ENCODE data around the gene L1TD1.
A peak's percentile ranks its signal among the peaks of the same experiment; 100 is the strongest.
"Not testable (repeated sequence)": the region's sequence is repeated elsewhere in the genome, so short reads cannot be mapped to it uniquely, and the experiment has no call there.

Gene L1TD1

GRCh38 chr1:62194651-62195544 is at the start of gene L1TD1:
TSS of gene L1TD1 (plus strand) at chr1:62194849. CDS start at chr1:62206629, 11,780 bp downstream.
- peaks cover 63% of the 10 kb centered on the region for H3K27me3 Mint-ChIP-seq
- peak; percentile 83 for ATAC-seq
- H3K4me1 Mint-ChIP-seq: peaks cover 22% of the 10 kb centered on the region
- H3K4me3 Mint-ChIP-seq: peak within 1 kb of the TSS; percentile 71 to 85
- H3K9me3 Mint-ChIP-seq: peaks cover 0 to 5% of the 10 kb centered on the region in 2 donors
- H3K27ac Mint-ChIP-seq: peak within 1 kb of the TSS in 1 of 2 donors; percentile 95
- peak in 1 of 2 donors; percentile 3 for DNase-seq

GRCh38 chr1:62159940-62160348 is 34.7 kb upstream of the L1TD1 start:
- H3K27ac Mint-ChIP-seq: no peak overlapping the region
- no peak overlapping the region for H3K4me3 Mint-ChIP-seq
- DNase-seq (no peak), ATAC-seq (no peak)
- no peaks in the 10 kb centered on the region for H3K9me3 Mint-ChIP-seq
- no peaks in the 10 kb centered on the region for H3K4me1 Mint-ChIP-seq
- no peaks in the 10 kb centered on the region for H3K27me3 Mint-ChIP-seq

- no peaks in the 10 kb centered on the region for H3K27me3 Mint-ChIP-seq
- ATAC-seq (no peak), DNase-seq (no peak)
- no peak overlapping the region for H3K4me3 Mint-ChIP-seq
- no peaks in the 10 kb centered on the region for H3K9me3 Mint-ChIP-seq
- H3K4me1 Mint-ChIP-seq: no peaks in the 10 kb centered on the region
- H3K27ac Mint-ChIP-seq: no peak overlapping the region
Measured at GRCh38 chr1:62161711-62162110, 32.9 kb upstream of the L1TD1 start.

DNA sequence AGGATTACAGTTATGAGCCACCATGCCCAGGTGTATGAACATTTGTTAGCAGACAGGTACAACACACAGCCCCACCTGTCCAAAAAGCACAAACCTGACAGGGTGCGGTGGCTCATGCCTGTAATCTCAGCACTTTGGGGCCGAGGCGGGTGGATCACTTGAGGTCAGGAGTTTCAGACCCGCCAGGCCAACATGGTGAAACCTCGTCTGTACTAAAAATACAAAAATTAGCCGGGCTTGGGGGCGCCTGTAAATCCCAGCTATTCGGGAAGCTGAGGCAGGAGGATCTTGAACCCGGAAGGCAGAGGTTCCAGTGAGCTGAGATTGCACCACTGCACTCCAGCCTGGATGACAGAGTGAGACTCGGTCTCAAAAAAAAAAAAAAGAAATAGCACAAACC is 24.3 kb upstream of the L1TD1 start:
- not testable (repeated sequence) for H3K4me3 Mint-ChIP-seq, H3K4me1 Mint-ChIP-seq, ATAC-seq, H3K27ac Mint-ChIP-seq, H3K27me3 Mint-ChIP-seq, H3K9me3 Mint-ChIP-seq, DNase-seq

DNA sequence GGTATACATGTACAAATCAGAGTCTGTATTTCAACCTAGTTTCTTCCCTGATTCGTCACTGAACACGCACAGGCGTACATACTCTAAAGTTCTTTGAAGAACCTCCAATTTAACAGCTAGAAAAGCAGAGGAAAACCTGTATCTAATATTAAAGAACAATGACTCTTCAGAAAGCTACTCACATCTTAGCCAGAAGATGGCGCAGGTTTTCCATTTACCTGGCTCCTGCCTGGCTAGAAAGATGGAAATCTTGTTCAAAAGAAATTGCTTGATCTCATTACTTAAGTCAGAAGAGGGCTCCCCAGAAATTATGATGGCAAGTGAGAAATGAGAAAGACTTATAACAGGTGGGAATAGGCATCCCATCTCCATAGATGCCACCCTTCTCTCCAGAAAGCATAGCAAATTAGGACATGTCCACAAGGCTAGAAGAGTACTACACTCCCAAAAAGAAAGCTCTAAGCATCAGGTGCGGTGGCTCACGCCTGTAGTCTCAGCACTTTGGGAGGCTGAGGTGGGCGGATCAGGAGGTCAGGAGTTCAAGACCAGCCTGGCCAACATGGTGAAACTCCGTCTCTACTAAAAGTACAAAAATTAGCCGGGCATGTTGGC is 19.0 kb upstream of the L1TD1 start:
- Mint-ChIP-seq H3K27ac (no peak overlapping the region), H3K4me3 (no peak overlapping the region), H3K4me1 (no peaks in the 10 kb centered on the region), H3K27me3 (no peaks in the 10 kb centered on the region), H3K9me3 (no peaks in the 10 kb centered on the region)
- DNase-seq (peak; percentile 19 to 21), ATAC-seq (no peak)

GRCh38 chr1:62176597-62177312 is 17.9 kb upstream of the L1TD1 start:
- ATAC-seq: no peak
- Mint-ChIP-seq H3K4me1 (no peaks in the 10 kb centered on the region), H3K27me3 (no peaks in the 10 kb centered on the region), H3K9me3 (no peaks in the 10 kb centered on the region), H3K27ac (no peak overlapping the region), H3K4me3 (no peak overlapping the region)
- no peak for DNase-seq

DNA sequence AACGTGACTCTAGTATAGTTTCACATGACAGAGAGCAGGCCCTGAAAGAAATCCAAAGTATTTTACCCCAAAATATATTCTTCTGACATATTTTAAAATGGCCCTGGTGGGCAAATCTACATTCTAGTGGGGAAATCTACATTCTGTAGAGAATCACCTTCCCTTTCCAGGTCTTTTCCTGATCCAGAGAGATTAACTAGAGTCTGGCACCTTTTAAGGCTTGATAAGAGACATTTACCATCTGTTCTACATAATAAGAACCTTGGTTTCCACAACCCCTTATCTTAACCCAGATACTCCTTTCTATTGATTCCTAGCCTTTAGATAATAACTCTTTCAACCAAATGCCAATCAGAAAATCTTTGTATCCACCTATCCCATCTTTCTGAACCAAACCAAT is 17.0 kb upstream of the L1TD1 start:
- Mint-ChIP-seq H3K27ac (no peak overlapping the region), H3K9me3 (no peaks in the 10 kb centered on the region)
- DNase-seq: no peak

DNA sequence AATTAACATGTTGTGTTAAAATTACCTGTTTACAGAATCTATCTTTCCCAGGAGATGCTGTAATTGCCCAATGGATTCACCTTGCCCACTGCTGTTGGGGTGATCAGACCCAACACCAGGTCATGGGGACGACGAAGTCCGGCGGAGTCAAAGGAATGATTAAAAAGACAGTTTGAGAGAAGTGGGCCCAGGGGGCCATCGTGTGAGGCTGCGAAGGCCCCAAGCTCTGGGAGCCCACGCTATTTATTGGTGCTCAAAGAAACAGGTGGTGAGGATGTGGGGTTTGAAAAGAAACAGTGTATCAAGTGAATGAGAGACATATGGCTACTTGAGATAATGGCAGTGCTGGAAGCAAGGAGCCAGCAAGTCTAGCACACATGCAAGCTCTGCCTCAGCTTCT is 16.3 kb upstream of the L1TD1 start:
- Mint-ChIP-seq H3K9me3 (no peaks in the 10 kb centered on the region), H3K27ac (no peak overlapping the region), H3K4me1 (no peaks in the 10 kb centered on the region), H3K27me3 (no peaks in the 10 kb centered on the region), H3K4me3 (no peak overlapping the region)
- no peak for DNase-seq
- ATAC-seq: no peak

More for the DNA sequence above, 17.0 kb upstream of the L1TD1 start:
- ATAC-seq: no peak
- Mint-ChIP-seq H3K4me1 (no peaks in the 10 kb centered on the region), H3K27me3 (no peaks in the 10 kb centered on the region), H3K4me3 (no peak overlapping the region)

- not testable (repeated sequence) for ATAC-seq, H3K27ac Mint-ChIP-seq, H3K4me1 Mint-ChIP-seq, H3K27me3 Mint-ChIP-seq, DNase-seq, H3K4me3 Mint-ChIP-seq, H3K9me3 Mint-ChIP-seq
Measured at GRCh38 chr1:62180054-62180453, 14.6 kb upstream of the L1TD1 start.

GRCh38 chr1:62180639-62181038 is 14.0 kb upstream of the L1TD1 start:
- Mint-ChIP-seq H3K27me3 (no peaks in the 10 kb centered on the region), H3K4me1 (no peaks in the 10 kb centered on the region), H3K4me3 (no peak overlapping the region), H3K9me3 (no peaks in the 10 kb centered on the region), H3K27ac (no peak overlapping the region)
- ATAC-seq (no peak), DNase-seq (no peak)

GRCh38 chr1:62181532-62181931 is 13.1 kb upstream of the L1TD1 start:
- H3K4me3 Mint-ChIP-seq: no peak overlapping the region
- H3K4me1 Mint-ChIP-seq: no peaks in the 10 kb centered on the region
- no peak for ATAC-seq
- no peaks in the 10 kb centered on the region for H3K9me3 Mint-ChIP-seq
- H3K27me3 Mint-ChIP-seq: no peaks in the 10 kb centered on the region
- no peak for DNase-seq
- no peak overlapping the region for H3K27ac Mint-ChIP-seq

- H3K27ac Mint-ChIP-seq, DNase-seq, ATAC-seq, H3K9me3 Mint-ChIP-seq, H3K4me3 Mint-ChIP-seq, H3K27me3 Mint-ChIP-seq, H3K4me1 Mint-ChIP-seq: not testable (repeated sequence)
Measured at GRCh38 chr1:62182157-62182556, 12.5 kb upstream of the L1TD1 start.

DNA sequence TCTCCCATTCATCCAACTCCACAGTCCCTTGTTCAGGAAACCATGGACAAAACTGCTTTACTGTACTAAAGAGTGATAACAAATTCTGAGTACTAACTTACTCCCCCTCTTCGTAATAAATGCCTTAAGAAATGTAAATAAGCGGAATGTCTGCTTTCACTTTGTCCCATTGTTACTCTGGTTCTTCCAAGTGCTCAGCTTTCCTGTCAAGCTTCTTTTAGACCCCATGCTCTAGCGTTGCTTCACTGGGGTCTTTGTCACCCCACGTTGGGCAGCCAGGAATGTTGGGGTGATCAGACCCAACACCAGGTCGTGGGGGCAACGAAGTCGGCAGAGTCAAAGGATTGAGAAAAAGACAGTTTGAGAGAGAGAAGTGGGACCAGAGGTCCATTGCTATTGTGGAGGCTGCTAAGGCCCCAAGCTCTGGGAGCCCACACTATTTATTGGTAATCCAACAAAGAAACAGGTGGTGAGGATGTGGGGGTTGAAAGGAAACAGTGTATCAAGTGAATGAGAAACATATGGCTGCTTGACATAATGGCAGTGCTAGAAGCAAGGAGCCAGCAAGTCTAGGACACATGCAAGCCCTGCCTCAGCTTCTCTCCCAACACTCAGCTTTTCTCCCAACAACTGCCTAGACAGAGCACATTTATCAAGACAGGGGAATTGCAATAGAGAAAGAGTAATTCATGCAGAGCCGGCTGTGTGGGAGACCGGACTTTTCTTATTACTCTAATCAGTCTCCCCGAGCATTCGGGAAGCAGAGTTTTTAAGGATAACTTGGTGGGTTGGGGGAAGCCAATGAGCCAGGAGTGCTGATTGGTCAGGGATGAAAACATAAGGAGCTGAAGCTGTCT is 11.3 kb upstream of the L1TD1 start:
- not testable (repeated sequence) for ATAC-seq, DNase-seq, H3K9me3 Mint-ChIP-seq, H3K27me3 Mint-ChIP-seq, H3K27ac Mint-ChIP-seq, H3K4me3 Mint-ChIP-seq, H3K4me1 Mint-ChIP-seq

DNA sequence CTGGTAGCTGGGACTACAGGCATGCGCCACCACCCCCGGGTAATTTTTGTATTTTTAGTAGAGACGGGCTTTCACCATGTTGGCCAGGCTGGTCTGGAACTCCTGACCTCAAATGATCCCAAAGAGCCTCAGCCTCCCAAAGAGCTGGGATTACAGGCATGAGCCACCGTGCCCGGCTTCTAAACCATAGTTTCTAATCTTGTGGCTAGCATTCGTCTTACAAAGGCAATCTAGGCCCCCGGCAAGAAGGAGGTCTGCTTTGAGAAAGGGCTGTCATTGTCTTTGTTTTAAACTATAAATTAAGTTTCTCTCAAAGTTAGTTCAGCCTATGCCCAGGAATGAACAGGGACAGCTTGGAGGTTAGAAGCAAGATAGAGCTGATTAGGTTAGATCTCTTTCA is 10.3 kb upstream of the L1TD1 start:
- H3K4me1 Mint-ChIP-seq: no peaks in the 10 kb centered on the region
- H3K4me3 Mint-ChIP-seq: no peak overlapping the region
- no peaks in the 10 kb centered on the region for H3K27me3 Mint-ChIP-seq
- H3K27ac Mint-ChIP-seq: no peak overlapping the region
- ATAC-seq: no peak
- DNase-seq: no peak
- H3K9me3 Mint-ChIP-seq: no peaks in the 10 kb centered on the region

GRCh38 chr1:62185233-62185632 is 9.4 kb upstream of the L1TD1 start:
- H3K4me1 Mint-ChIP-seq, H3K27me3 Mint-ChIP-seq, H3K4me3 Mint-ChIP-seq, DNase-seq, ATAC-seq, H3K27ac Mint-ChIP-seq, H3K9me3 Mint-ChIP-seq: not testable (repeated sequence)
